Common myeloid progenitor, CD34-positive (primary cell): ENCODE measurements around the gene MICU1.
A peak's percentile ranks its signal among the peaks of the same experiment; 100 is the strongest.
"Not testable (repeated sequence)": the region's sequence is repeated elsewhere in the genome, so short reads cannot be mapped to it uniquely, and the experiment has no call there.

Experiments used
- CTCF ChIA-PET: fragments of 350-600 bp; sonication (Branson Sonifier 250); formaldehyde crosslinking; loops from one replicate; lab custom pipeline; 2021; ENCODE audit warnings: antibody characterized with exemption; lab: Charles Lee
- POLR2A ChIA-PET: fragments of 350-600 bp; sonication (Branson Sonifier 250); formaldehyde crosslinking; loops from one replicate; lab custom pipeline; 2021; ENCODE audit warnings: antibody characterized with exemption; lab: Charles Lee
- DNase-seq, 3 donors: peaks; one replicate each; pipeline versions ENCODE4 v3.0.0 to v3.0.0-alpha.2; 2013
- H3K27ac ChIP-seq, 2 experiments: 1 replicate in 1 of 2; 2 replicates in 1 of 2; pipeline ENCODE4 v1.7.0; 2013; ENCODE audit warnings: inconsistent platforms in 2 of 2, low read length in 2 of 2, mild to moderate bottlenecking in 2 of 2, low read depth in 1 of 2, moderate library complexity in 1 of 2; ENCODE audit not compliant: severe bottlenecking in 2 of 2, insufficient read depth in 1 of 2, poor library complexity in 1 of 2
- H3K27me3 ChIP-seq, 5 experiments: replicated peaks in 2 of 5; 1 replicate in 3 of 5; 2 replicates in 2 of 5; pipeline versions ENCODE4 v1.6.1 to v1.7.0; 2013; ENCODE audit warnings: low read length in 4 of 5, mild to moderate bottlenecking in 2 of 5, moderate library complexity in 2 of 5, inconsistent platforms in 1 of 5; ENCODE audit not compliant: insufficient read depth in 5 of 5, control insufficient read depth in 4 of 5
- H3K36me3 ChIP-seq, 4 experiments: 1 replicate in 2 of 4; 2 replicates in 2 of 4; pipeline versions ENCODE4 v1.6.1 to v1.7.0; 2013; ENCODE audit warnings: low read length in 3 of 4, control low read depth in 1 of 4, mild to moderate bottlenecking in 1 of 4; ENCODE audit not compliant: control insufficient read depth in 4 of 4, insufficient read depth in 4 of 4
- H3K4me1 ChIP-seq, 4 experiments: 1 replicate in 3 of 4; 2 replicates in 1 of 4; pipeline versions ENCODE4 v1.6.1 to v1.7.1; 2013; ENCODE audit warnings: low read length in 3 of 4, mild to moderate bottlenecking in 3 of 4, control low read depth in 1 of 4, inconsistent platforms in 1 of 4, moderate library complexity in 1 of 4; ENCODE audit not compliant: control insufficient read depth in 4 of 4, insufficient read depth in 4 of 4; ENCODE audit errors: control extremely low read depth in 1 of 4
- H3K4me3 ChIP-seq, 7 experiments: 1 replicate in 4 of 7; 2 replicates in 3 of 7; pipeline versions ENCODE4 v1.5.1 to v1.7.0; 2013; ENCODE audit warnings: mild to moderate bottlenecking in 7 of 7, low read length in 6 of 7, moderate library complexity in 6 of 7, inconsistent platforms in 2 of 7, low read depth in 2 of 7, control low read depth in 1 of 7; ENCODE audit not compliant: insufficient read depth in 4 of 7, control insufficient read depth in 1 of 7; ENCODE audit errors: extremely low read depth in 1 of 7
- H3K9me3 ChIP-seq, 5 experiments: 1 replicate in 4 of 5; 2 replicates in 1 of 5; pipeline versions ENCODE4 v1.6.1 to v1.7.1; 2013; ENCODE audit warnings: low read length in 4 of 5, mild to moderate bottlenecking in 2 of 5, inconsistent platforms in 1 of 5, low read depth in 1 of 5, moderate library complexity in 1 of 5; ENCODE audit not compliant: control insufficient read depth in 4 of 5, insufficient read depth in 2 of 5; ENCODE audit errors: control extremely low read depth in 1 of 5
- WGBS: methylation state at CpG from one replicate; pipeline ENCODE4 v1.1.5; 2013; ENCODE audit not compliant: insufficient coverage; 5-methylcytosine and 5-hydroxymethylcytosine counted together

Gene MICU1

GRCh38 chr10:72353028-72353964 lies 272.6 kb downstream of the MICU1 start:
- CTCF ChIA-PET: interaction anchor here (1.1 to 3.7 kb wide), 4 partner anchors 9 to 11 kb away, joined by 3 to 24 read pairs (median 6); no protein-coding TSS in a partner anchor
- no peak for DNase-seq

GRCh38 chr10:72351479-72351878 lies 274.4 kb downstream of the MICU1 start:
- CTCF ChIA-PET: interaction anchor here (2.4 to 3.7 kb wide), 2 partner anchors 9 to 16 kb away, joined by 9 to 24 read pairs; no protein-coding TSS in a partner anchor
- Histone ChIP-seq H3K36me3 (peaks cover 7 to 50% (median 21%) of the 10 kb centered on the region in 4 experiments), H3K4me1 (peaks cover 4 to 17% (median 11%) of the 10 kb centered on the region in 4 experiments), H3K4me3 (no peak overlapping the region), H3K27me3 (no peaks in the 10 kb centered on the region), H3K9me3 (no peaks in the 10 kb centered on the region), H3K27ac (no peak overlapping the region)
- 97% methylated on average over 6 of the region's 6 CpGs for WGBS
- DNase-seq: no peak
- POLR2A ChIA-PET: interaction anchor here (0.6 to 1.6 kb wide), 3 partner anchors 9 to 83 kb away, joined by 4 to 6 read pairs (median 4); no protein-coding TSS in a partner anchor

More at GRCh38 chr10:72353028-72353964, 272.6 kb downstream of the MICU1 start:
- POLR2A ChIA-PET: interaction anchor here (0.5 kb wide), 1 partner anchor 443 kb away, joined by 4 read pairs; no protein-coding TSS in a partner anchor
- H3K36me3 ChIP-seq: peaks cover 7 to 47% (median 19%) of the 10 kb centered on the region in 4 experiments
- no peaks in the 10 kb centered on the region for H3K9me3 ChIP-seq
- no peaks in the 10 kb centered on the region for H3K27me3 ChIP-seq
- peak overlapping the region; percentile 71 to 100 (median 93) for H3K4me3 ChIP-seq
- H3K27ac ChIP-seq: peak overlapping the region; percentile 95 to 97
- 58% methylated on average over 14 of the region's 18 CpGs for WGBS
- H3K4me1 ChIP-seq: peaks cover 4 to 17% (median 11%) of the 10 kb centered on the region in 4 experiments

- ChIA-PET POLR2A (no interaction called here), CTCF (interaction anchor here (0.9 to 3.7 kb wide), 9 partner anchors 7 to 224 kb away, joined by 3 to 24 read pairs (median 6); partner anchors contain the start of gene DDIT4)
- Histone ChIP-seq H3K27ac (no peak overlapping the region), H3K4me3 (no peak overlapping the region), H3K4me1 (peaks cover 4 to 23% (median 18%) of the 10 kb centered on the region in 4 experiments), H3K36me3 (peaks cover 9 to 55% (median 23%) of the 10 kb centered on the region in 4 experiments), H3K9me3 (no peaks in the 10 kb centered on the region), H3K27me3 (no peaks in the 10 kb centered on the region)
- DNase-seq: no peak
- 100% methylated on average over 2 of the region's 2 CpGs for WGBS
Observed at GRCh38 chr10:72349438-72349837, 276.4 kb downstream of the MICU1 start.

- Histone ChIP-seq H3K27ac (no peak overlapping the region), H3K27me3 (no peaks in the 10 kb centered on the region), H3K4me3 (no peak overlapping the region), H3K36me3 (peaks cover 16 to 63% (median 31%) of the 10 kb centered on the region in 4 experiments), H3K9me3 (no peaks in the 10 kb centered on the region), H3K4me1 (peaks cover 0 to 19% (median 10%) of the 10 kb centered on the region in 4 experiments)
- no peak for DNase-seq
- ChIA-PET POLR2A (no interaction called here), CTCF (interaction anchor here (0.7 to 3.1 kb wide), 5 partner anchors 8 to 223 kb away, joined by 3 to 13 read pairs (median 3); no protein-coding TSS in a partner anchor)
- WGBS: 96% methylated on average over 4 of the region's 7 CpGs
Observed at GRCh38 chr10:72348282-72348681, 277.6 kb downstream of the MICU1 start.

GRCh38 chr10:72346117-72346516 lies 279.8 kb downstream of the MICU1 start:
- H3K9me3 ChIP-seq, H3K4me3 ChIP-seq, H3K27me3 ChIP-seq, POLR2A ChIA-PET, DNase-seq, H3K27ac ChIP-seq: not testable (repeated sequence)
- Histone ChIP-seq H3K4me1 (peaks cover 0 to 14% (median 7%) of the 10 kb centered on the region in 4 experiments), H3K36me3 (peaks cover 15 to 64% (median 41%) of the 10 kb centered on the region in 4 experiments)
- 95% methylated on average over 5 of the region's 7 CpGs for WGBS
- CTCF ChIA-PET: interaction anchor here (0.7 to 16.6 kb wide), 3 partner anchors 10 to 123 kb away, joined by 3 to 242 read pairs (median 21); no protein-coding TSS in a partner anchor

- Histone ChIP-seq H3K27me3 (no peaks in the 10 kb centered on the region), H3K4me3 (no peak overlapping the region), H3K9me3 (no peaks in the 10 kb centered on the region), H3K36me3 (peaks cover 12 to 63% (median 40%) of the 10 kb centered on the region in 4 experiments), H3K27ac (no peak overlapping the region), H3K4me1 (peaks cover 0 to 18% (median 11%) of the 10 kb centered on the region in 4 experiments)
- WGBS: 28% methylated on average over 10 of the region's 11 CpGs
- DNase-seq: peak in 1 of 3 donors; percentile 43
- ChIA-PET CTCF (interaction anchor here (0.6 to 16.6 kb wide), 5 partner anchors 9 to 228 kb away, joined by 3 to 242 read pairs (median 5); no protein-coding TSS in a partner anchor), POLR2A (interaction anchor here (0.7 to 1.3 kb wide), 2 partner anchors 72 to 89 kb away, joined by 3 to 4 read pairs; no protein-coding TSS in a partner anchor)
Observed at GRCh38 chr10:72344932-72345331, 280.9 kb downstream of the MICU1 start.
